Activated naive CD4-positive, alpha-beta T cell treated with anti-CD3 and anti-CD28 coated beads for 36 hours (primary cell): ENCODE results near the gene EFEMP2. TPM values are rescaled to one million over a fixed set of nuclear protein-coding genes. Genes with fewer than 3 reads are reported as not detected.
A peak's percentile ranks its signal among the peaks of the same experiment; 100 is the strongest.

Experiments
- CTCF ChIA-PET: fragments of 350-600 bp; sonication (Branson Sonifier 250); formaldehyde crosslinking; loops from one replicate; lab custom pipeline; 2021; ENCODE audit warnings: antibody characterized with exemption; lab: Charles Lee
- DNase-seq: peaks from one replicate; pipeline ENCODE4 v3.0.0-alpha.2; 2020
- H3K27ac Mint-ChIP-seq: one replicate; pipeline ENCODE4 v1.8.0; 2021; ENCODE audit warnings: mild to moderate bottlenecking, mixed read lengths
- H3K27me3 Mint-ChIP-seq: one replicate; pipeline ENCODE4 v1.8.0; 2021; ENCODE audit warnings: low read depth, mixed read lengths
- H3K36me3 Mint-ChIP-seq: one replicate; pipeline ENCODE4 v1.8.0; 2021; ENCODE audit warnings: low read depth, mixed read lengths
- H3K4me1 Mint-ChIP-seq: one replicate; pipeline ENCODE4 v1.8.0; 2021; ENCODE audit warnings: low read depth, mixed read lengths
- H3K4me3 Mint-ChIP-seq: one replicate; pipeline ENCODE4 v1.8.0; 2021; ENCODE audit warnings: mild to moderate bottlenecking, moderate library complexity, mixed read lengths
- H3K9me3 Mint-ChIP-seq: one replicate; pipeline ENCODE4 v1.8.0; 2021; ENCODE audit warnings: mixed read lengths
- intact Hi-C: fragments of 100-400 bp; cut with micrococcal nuclease; formaldehyde crosslinking; loops from one replicate; pipeline ENCODE4 v1.15.1; 2023
- total RNA-seq, 2 experiments: library from RNA; stranded (reverse); gene quantifications; one replicate each; pipeline ENCODE4 v1.2.3, GENCODE V29; 2021

The EFEMP2 gene
- total RNA-seq, 2 experiments from 2014 or later = 10.1 to 11.5 TPM

GRCh38 chr11:65915821-65916251 lies 43.2 kb upstream of the EFEMP2 start:
- Mint-ChIP-seq H3K36me3 (peaks cover 1% of the 10 kb centered on the region), H3K27ac (no peak overlapping the region), H3K9me3 (no peaks in the 10 kb centered on the region), H3K4me1 (peaks cover 37% of the 10 kb centered on the region), H3K4me3 (no peak overlapping the region), H3K27me3 (no peaks in the 10 kb centered on the region)
- DNase-seq = peak; percentile 30
- intact Hi-C loops = loop anchor here (5.0 kb wide), 1 partner anchor 351 kb away; the partner anchor contains the start of gene RAB1B
- CTCF ChIA-PET = interaction anchor here (1.1 to 1.5 kb wide), 2 partner anchors 16 to 28 kb away, joined by 3 to 7 read pairs; partner anchors contain the start of gene FIBP

- H3K4me3 Mint-ChIP-seq = no peak overlapping the region
- no peak for DNase-seq
- CTCF ChIA-PET = interaction anchor here (1.1 to 1.5 kb wide), 2 partner anchors 17 to 27 kb away, joined by 3 to 7 read pairs; partner anchors contain the start of gene FIBP
Observed at GRCh38 chr11:65915101-65915820, 42.7 kb upstream of the EFEMP2 start.

GRCh38 chr11:65912845-65913244 lies 40.2 kb upstream of the EFEMP2 start:
- Mint-ChIP-seq H3K9me3 (no peaks in the 10 kb centered on the region), H3K27me3 (peaks cover 3% of the 10 kb centered on the region), H3K4me3 (no peak overlapping the region), H3K4me1 (peaks cover 26% of the 10 kb centered on the region), H3K36me3 (no peaks in the 10 kb centered on the region), H3K27ac (no peak overlapping the region)
- no peak for DNase-seq
- intact Hi-C loops = no loop called here
- CTCF ChIA-PET = interaction anchor here (1.2 to 2.3 kb wide), 4 partner anchors 12 to 28 kb away, joined by 3 to 8 read pairs (median 4); partner anchors contain the start of genes CCDC85B and FIBP

More at GRCh38 chr11:65915101-65915820, 42.7 kb upstream of the EFEMP2 start:
- Mint-ChIP-seq H3K36me3 (peaks cover 1% of the 10 kb centered on the region), H3K4me1 (peaks cover 32% of the 10 kb centered on the region), H3K27ac (no peak overlapping the region), H3K9me3 (no peaks in the 10 kb centered on the region), H3K27me3 (no peaks in the 10 kb centered on the region)
- intact Hi-C loops = loop anchor here (5.0 kb wide), 1 partner anchor 352 kb away; the partner anchor contains the start of gene RAB1B

GRCh38 chr11:65911682-65912568 lies 39.3 kb upstream of the EFEMP2 start:
- H3K36me3 Mint-ChIP-seq = no peaks in the 10 kb centered on the region
- H3K27me3 Mint-ChIP-seq = peaks cover 3% of the 10 kb centered on the region
- H3K4me3 Mint-ChIP-seq = no peak overlapping the region
- H3K9me3 Mint-ChIP-seq = no peaks in the 10 kb centered on the region
- CTCF ChIA-PET = interaction anchor here (1.2 to 2.3 kb wide), 4 partner anchors 11 to 27 kb away, joined by 3 to 8 read pairs (median 4); partner anchors contain the start of genes CCDC85B and FIBP
- intact Hi-C loops = loop anchor here (2.0 kb wide), 1 partner anchor 27 kb away; no protein-coding TSS in a partner anchor
- DNase-seq = no peak
- H3K4me1 Mint-ChIP-seq = peaks cover 22% of the 10 kb centered on the region
- no peak overlapping the region for H3K27ac Mint-ChIP-seq

- no peaks in the 10 kb centered on the region for H3K36me3 Mint-ChIP-seq
- CTCF ChIA-PET = interaction anchor here (0.7 to 4.8 kb wide), 2 partner anchors 22 to 56 kb away, joined by 3 to 22 read pairs; no protein-coding TSS in a partner anchor
- H3K4me1 Mint-ChIP-seq = peaks cover 6% of the 10 kb centered on the region
- no peak overlapping the region for H3K27ac Mint-ChIP-seq
- H3K27me3 Mint-ChIP-seq = peaks cover 5% of the 10 kb centered on the region
- no peaks in the 10 kb centered on the region for H3K9me3 Mint-ChIP-seq
- H3K4me3 Mint-ChIP-seq = no peak overlapping the region
- DNase-seq = no peak
- intact Hi-C loops = no loop called here
Observed at GRCh38 chr11:65907878-65908277, 35.3 kb upstream of the EFEMP2 start.

GRCh38 chr11:65906602-65907001 lies 34.0 kb upstream of the EFEMP2 start:
- no peak overlapping the region for H3K4me3 Mint-ChIP-seq
- intact Hi-C loops = no loop called here
- peaks cover 5% of the 10 kb centered on the region for H3K4me1 Mint-ChIP-seq
- no peak overlapping the region for H3K27ac Mint-ChIP-seq
- no peaks in the 10 kb centered on the region for H3K36me3 Mint-ChIP-seq
- no peaks in the 10 kb centered on the region for H3K9me3 Mint-ChIP-seq
- no peak for DNase-seq
- H3K27me3 Mint-ChIP-seq = peaks cover 5% of the 10 kb centered on the region
- CTCF ChIA-PET = interaction anchor here (1.6 to 4.8 kb wide), 2 partner anchors 16 to 21 kb away, joined by 6 to 22 read pairs; partner anchors contain the start of gene CCDC85B

- Mint-ChIP-seq H3K4me3 (no peak overlapping the region), H3K27ac (no peak overlapping the region), H3K36me3 (peaks cover 3% of the 10 kb centered on the region), H3K27me3 (peaks cover 2% of the 10 kb centered on the region), H3K9me3 (no peaks in the 10 kb centered on the region), H3K4me1 (peaks cover 5% of the 10 kb centered on the region)
- CTCF ChIA-PET = interaction anchor here (1.0 kb wide), 1 partner anchor 20 kb away, joined by 4 read pairs; no protein-coding TSS in a partner anchor
- intact Hi-C loops = no loop called here
- DNase-seq = no peak
Observed at GRCh38 chr11:65903715-65904114, 31.1 kb upstream of the EFEMP2 start.

- Mint-ChIP-seq H3K36me3 (peaks cover 4% of the 10 kb centered on the region), H3K27me3 (peaks cover 2% of the 10 kb centered on the region), H3K4me3 (no peak overlapping the region), H3K9me3 (no peaks in the 10 kb centered on the region), H3K4me1 (peaks cover 8% of the 10 kb centered on the region), H3K27ac (no peak overlapping the region)
- DNase-seq = no peak
- CTCF ChIA-PET = no interaction called here
- intact Hi-C loops = no loop called here
Observed at GRCh38 chr11:65903068-65903481, 30.5 kb upstream of the EFEMP2 start.

- intact Hi-C loops = loop anchor here (1.0 kb wide), 7 partner anchors 13 to 286 kb away; partner anchors contain the start of genes C11orf68, DRAP1, FIBP and PCNX3
- CTCF ChIA-PET = interaction anchor here (0.8 to 2.6 kb wide), 9 partner anchors 8 to 312 kb away, joined by 3 to 16 read pairs (median 4); partner anchors contain the start of genes CCDC85B and FIBP
- Mint-ChIP-seq H3K9me3 (no peaks in the 10 kb centered on the region), H3K4me1 (peaks cover 28% of the 10 kb centered on the region), H3K4me3 (no peak overlapping the region), H3K27me3 (peaks cover 2% of the 10 kb centered on the region), H3K27ac (no peak overlapping the region), H3K36me3 (peaks cover 17% of the 10 kb centered on the region)
- no peak for DNase-seq
Observed at GRCh38 chr11:65900899-65901180, 28.2 kb upstream of the EFEMP2 start.

- intact Hi-C loops = loop anchor here (1.0 kb wide), 7 partner anchors 12 to 285 kb away; partner anchors contain the start of genes C11orf68, DRAP1, FIBP and PCNX3
- peak within 1 kb of the TSS; percentile 83 for H3K4me3 Mint-ChIP-seq
- no peaks in the 10 kb centered on the region for H3K9me3 Mint-ChIP-seq
- DNase-seq = peak; percentile 96
- peaks cover 33% of the 10 kb centered on the region for H3K4me1 Mint-ChIP-seq
- H3K27me3 Mint-ChIP-seq = peaks cover 2% of the 10 kb centered on the region
- H3K36me3 Mint-ChIP-seq = peaks cover 21% of the 10 kb centered on the region
- H3K27ac Mint-ChIP-seq = peak within 1 kb of the TSS; percentile 79
- CTCF ChIA-PET = interaction anchor here (0.6 to 2.6 kb wide), 7 partner anchors 8 to 145 kb away, joined by 3 to 16 read pairs (median 4); partner anchors contain the start of genes CCDC85B and FIBP
Observed at GRCh38 chr11:65900125-65900898, 27.7 kb upstream of the EFEMP2 start, which contains the start of gene FOSL1. Gene FOSL1 (minus strand): TSS chr11:65900388. CDS start chr11:65900339, 49 bp downstream.
